Measurements from ENCODE around the gene STAC3. TPM values are rescaled to one million over a fixed set of nuclear protein-coding genes. Genes with fewer than 3 reads are reported as not detected.

Gene STAC3
- total RNA-seq, 2 experiments from 2014 or later = 0.71 to 1.4 TPM

DNA sequence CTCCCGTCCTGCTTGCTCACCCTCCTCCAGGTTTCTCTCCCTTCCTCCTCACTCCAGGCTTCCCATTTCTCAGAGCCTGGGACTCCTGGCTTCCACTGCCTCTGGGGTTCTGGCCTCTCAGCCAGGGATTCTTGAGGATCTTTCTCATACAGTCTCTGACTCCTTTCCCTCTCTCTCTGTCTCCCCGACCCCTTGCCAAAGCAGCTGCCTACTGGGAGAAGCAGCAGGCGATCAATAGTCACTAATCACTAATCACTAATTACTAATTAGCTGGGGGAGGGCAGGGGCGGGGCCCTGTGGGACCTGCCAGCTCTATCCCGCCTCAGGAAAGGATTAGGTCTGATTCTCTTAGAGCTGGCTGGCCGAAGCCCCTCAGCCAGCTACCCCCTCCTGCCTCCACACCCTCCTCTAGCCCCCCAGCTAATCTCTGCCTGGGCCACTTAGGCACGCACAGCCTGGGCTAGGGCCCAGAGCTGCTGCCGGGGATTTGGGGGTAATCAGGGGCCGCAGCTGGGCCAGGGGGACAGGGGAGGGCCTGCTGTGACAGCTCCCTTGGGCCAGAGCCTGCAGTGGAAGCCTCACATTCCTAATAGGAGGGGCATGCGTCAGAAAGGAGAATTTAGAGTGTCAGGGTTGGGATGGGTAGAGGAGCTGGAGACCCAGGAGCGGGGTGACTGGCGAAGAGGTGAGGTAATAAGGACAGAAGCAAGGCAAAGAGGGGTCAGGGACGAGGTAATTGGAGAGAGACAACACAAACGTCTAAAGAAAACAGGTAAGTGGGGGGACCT is 31.6 kb downstream of the STAC3 start:
- CTCF ChIA-PET = interaction anchor here (15.6 kb wide), 1 partner anchor 21 kb away, joined by 327 read pairs; a partner anchor contains a TSS

DNA sequence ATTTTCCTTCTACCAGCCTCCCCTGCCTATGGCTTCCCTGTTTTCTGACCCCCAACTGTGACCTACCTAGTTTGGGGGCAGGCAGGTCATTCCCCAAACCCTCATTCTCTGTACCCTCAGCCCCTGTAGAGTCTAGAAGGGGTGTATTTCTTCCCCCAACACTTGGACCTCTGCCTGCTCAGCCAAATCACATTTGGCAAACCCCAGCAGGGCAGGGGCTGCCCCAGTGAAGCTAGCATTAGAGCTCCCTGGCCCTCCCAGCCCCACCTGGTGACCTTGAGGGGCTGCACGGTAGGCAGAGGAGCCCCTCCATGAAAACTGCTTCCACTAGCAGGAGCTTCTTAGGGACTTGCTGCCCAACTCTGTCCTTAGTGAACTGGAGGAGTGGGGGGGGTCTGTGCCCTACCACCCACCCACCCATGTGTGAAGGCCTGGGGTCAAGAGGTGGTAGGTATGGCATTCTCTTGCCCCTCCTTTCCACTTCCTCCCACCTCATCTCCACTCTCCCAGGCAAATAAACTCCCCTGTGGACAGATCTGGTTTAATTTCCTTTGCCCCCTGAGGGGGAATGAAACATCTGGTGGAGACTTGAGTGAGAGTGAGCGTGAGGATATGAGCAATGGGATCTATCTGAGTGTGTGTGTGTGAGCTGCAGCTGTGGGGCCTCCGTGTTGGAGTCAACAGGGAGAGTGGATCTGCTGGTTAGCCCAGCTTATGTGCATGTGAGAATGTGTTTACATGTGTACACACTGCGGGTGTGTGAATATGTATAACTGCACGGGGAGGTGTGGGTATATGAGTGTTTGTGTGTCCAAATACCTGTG is 32.7 kb downstream of the STAC3 start:
- ChIA-PET POLR2A (interaction anchor here (0.8 kb wide), 1 partner anchor 20 kb away, joined by 3 read pairs; no protein-coding TSS in a partner anchor), CTCF (interaction anchor here (1.8 to 15.6 kb wide), 2 partner anchors 8 to 22 kb away, joined by 8 to 327 read pairs; a partner anchor contains a TSS)

More for the DNA sequence above, 31.6 kb downstream of the STAC3 start:
- POLR2A ChIA-PET = no interaction called here

DNA sequence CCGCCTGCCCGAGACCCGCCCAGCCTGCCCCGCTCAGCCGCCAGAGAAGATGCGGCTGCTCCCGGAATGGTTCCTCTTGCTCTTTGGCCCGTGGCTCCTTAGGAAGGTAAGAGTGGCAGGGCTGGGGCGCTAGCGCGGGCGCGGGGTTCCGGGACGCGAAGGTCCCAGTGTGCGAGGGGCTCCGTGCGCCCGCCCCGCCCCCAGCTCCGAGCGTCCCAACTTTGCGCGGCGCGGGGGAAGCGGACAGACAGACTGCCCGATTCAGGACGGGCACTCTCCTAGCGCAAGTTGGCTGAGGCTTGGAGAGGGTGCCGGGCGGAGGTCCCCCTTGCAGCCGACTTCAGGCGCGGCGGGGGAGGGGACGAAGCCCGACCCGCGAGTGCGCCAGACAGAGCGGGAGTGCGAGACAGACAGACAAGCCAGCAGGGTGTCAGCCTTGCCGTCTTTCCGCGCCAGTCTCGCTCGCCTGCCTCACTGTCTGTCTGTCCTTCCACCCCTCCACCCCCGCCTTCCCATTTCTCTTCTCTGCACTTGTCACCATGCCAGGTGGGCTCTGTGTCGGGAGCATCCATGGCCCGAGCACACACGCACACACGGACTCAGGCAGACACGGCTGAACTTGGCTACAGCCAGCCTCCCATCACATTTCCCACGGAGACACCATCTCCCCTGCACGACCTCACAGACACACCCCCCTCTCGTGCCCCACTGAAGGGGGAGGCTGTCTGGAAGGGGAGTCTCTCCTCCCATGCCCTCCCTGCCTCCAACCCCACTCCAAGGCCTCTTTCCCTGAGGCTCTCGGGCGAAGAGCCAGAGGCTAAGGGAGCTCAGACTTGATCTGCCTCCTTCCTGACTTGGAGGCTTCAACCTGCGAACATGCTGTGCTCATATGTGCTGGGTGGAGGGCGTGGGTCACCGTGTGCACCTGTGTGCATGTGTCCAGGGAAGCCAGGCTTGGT is 33.8 kb downstream of the STAC3 start:
- ChIA-PET POLR2A (interaction anchor here (0.6 to 1.2 kb wide), 3 partner anchors 10 to 22 kb away, joined by 3 to 4 read pairs (median 3); partner anchors contain the start of gene SHMT2), CTCF (interaction anchor here (1.8 to 15.6 kb wide), 2 partner anchors 9 to 23 kb away, joined by 8 to 327 read pairs; a partner anchor contains a TSS)

DNA sequence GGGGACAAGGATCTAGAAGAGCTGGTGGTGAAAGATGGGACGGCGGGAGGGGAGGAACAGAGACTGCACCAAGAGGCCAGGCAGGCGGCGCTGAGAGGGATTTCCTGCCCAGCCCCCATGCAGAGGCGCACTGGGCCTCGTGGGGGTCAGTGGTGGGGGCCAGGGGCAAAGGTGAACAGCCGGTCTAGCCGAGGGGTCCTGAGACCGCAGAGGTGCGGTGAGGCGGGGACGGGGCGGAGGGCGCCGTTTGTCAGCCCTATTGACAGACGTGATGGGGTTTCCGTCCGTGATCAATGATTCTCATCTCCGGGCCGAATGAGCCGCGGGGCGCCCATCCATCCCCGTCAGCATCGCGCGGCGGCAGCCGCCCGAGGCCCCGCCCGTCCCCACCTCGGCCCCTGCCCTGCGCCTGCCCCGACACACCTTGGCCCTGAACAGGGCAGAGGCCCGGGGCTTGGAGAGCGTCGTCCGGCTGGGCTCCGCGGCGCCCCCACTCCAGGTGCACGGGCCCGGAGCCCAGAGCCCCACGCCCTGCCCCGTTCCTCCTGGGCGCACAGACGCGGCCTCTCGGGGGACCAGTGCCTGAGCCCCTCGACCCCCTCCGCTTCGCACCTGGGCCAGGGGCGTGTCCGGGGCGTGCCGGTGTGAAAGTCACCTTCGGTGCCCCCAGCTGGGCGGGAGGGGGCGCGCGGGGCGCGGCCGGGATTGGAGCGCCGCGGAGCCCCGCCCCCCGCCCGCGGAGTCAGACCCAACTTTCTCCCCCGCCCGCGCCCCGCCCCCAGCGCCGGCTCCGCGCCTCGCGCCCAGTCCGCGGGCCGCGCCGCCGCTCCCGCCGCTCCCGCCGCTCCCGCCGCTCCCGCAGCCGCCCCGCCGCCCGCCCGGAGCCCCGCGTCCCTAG is 34.7 kb downstream of the STAC3 start, which contains the start of gene NXPH4:
TSS of gene NXPH4 (plus strand) at position 781 of the 898 bp plus-strand sequence. CDS start 176 bp downstream, outside the sequence.
- POLR2A ChIA-PET = interaction anchor here (0.6 to 1.2 kb wide), 3 partner anchors 11 to 13 kb away, joined by 3 to 5 read pairs (median 4); partner anchors contain the start of gene SHMT2
- CTCF ChIA-PET = interaction anchor here (0.8 to 15.6 kb wide), 4 partner anchors 8 to 24 kb away, joined by 4 to 327 read pairs (median 50); partner anchors contain the start of gene SHMT2

DNA sequence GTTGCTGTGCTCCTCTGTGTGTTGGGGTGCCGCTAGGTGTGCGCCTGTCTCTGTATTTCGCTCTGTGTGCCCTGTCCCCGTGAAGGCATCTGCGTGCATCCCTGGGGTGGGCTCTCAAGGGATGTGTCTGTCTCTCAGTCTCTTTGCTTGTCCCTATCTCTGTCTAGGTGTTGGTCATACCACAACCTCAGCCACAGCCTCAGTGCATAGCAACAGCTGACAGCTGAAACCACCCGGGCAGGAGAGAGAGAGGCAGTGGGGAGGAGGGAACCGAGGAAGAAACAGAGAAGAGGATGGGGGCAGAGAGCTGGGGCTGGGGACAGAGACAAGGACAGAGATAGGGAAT is 35.3 kb downstream of the STAC3 start:
- ChIA-PET POLR2A (interaction anchor here (1.0 to 1.2 kb wide), 2 partner anchors 11 to 14 kb away, joined by 4 to 5 read pairs; partner anchors contain the start of gene SHMT2), CTCF (interaction anchor here (0.8 to 15.6 kb wide), 4 partner anchors 9 to 122 kb away, joined by 3 to 327 read pairs (median 48); partner anchors contain the start of gene SHMT2)

DNA sequence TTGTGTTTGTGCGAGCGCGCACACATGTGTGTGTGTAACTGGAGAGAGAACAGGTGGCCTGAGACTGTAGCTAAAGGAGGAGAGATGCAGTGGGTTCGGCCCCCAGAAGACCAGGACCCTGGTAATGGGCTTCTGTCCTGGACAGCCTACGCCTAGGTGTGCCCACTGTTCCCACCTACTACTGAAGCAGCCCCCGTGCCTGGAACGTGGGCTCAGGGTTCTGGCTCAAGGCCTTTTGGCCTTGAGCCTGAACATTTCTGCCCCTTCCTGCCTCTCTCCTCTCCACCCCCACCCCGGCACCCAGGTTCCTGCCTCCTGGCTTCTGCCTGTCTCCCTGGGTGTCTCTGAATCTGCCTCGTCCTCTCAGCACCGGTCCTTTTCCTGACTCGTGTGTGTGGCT is 35.9 kb downstream of the STAC3 start:
- CTCF ChIA-PET = interaction anchor here (1.1 to 15.6 kb wide), 8 partner anchors 8 to 121 kb away, joined by 3 to 327 read pairs (median 18); partner anchors contain the start of genes SHMT2 and STAC3
- POLR2A ChIA-PET = interaction anchor here (1.0 to 1.7 kb wide), 3 partner anchors 14 to 28 kb away, joined by 5 to 12 read pairs (median 5); partner anchors contain the start of gene SHMT2

DNA sequence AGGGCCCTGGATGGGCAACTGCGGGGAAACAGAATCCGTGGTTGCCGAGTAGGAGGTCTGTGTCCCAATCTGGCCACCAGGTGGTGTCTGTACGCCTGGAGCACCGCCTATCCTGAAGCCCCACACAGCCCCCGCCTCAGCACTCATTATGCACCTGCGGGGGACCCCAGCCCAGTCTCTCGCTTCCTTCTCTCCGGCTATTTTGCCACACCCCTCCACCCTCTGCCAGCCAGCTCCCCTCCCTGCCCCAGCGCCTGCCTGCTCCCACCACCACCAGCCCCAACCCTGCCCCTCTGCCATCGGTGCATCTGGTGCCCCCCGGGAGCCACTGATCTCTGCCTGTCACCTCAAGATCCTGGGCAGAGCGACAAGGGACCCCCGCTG is 36.6 kb downstream of the STAC3 start:
- POLR2A ChIA-PET = interaction anchor here (1.2 to 1.9 kb wide), 4 partner anchors 11 to 29 kb away, joined by 5 to 16 read pairs (median 8); partner anchors contain the start of gene SHMT2
- CTCF ChIA-PET = interaction anchor here (0.7 to 15.6 kb wide), 19 partner anchors 9 to 303 kb away, joined by 3 to 327 read pairs (median 5); partner anchors contain the start of genes SHMT2 and STAC3

DNA sequence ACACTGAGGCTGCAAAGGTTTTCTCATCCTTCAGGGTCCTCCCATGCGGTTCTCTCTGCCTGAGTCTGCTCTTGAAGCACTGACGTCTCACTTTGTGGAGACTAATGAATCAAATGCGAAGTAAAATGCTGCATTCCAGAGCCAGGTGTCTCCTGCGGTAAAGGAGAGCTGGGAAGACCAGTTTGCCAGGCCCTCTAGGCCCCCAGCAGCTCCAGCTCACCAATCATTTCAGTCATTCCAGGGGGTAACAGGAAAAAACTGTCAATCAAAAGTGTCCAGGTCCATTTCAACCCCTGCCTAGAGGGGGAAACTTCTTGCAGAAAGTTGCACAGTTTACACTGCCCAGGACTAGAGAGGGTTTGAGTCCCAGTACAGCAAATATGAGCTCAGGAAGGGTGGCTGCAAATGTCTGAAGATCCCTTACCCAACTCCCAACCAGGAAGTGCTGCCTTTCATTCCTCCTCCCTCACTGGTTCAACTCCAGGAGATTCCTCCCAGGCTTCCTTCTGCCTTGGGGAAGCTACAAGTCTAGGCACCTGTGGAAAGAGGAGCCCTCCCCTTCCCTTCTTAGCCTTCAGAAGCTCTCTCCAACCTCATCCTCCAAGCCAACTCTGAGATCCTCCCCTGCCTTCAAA is 37.1 kb downstream of the STAC3 start:
- CTCF ChIA-PET = interaction anchor here (0.7 to 15.6 kb wide), 23 partner anchors 9 to 304 kb away, joined by 3 to 327 read pairs (median 4); partner anchors contain the start of genes SHMT2, STAC3 and STAT6
- POLR2A ChIA-PET = interaction anchor here (0.6 to 1.9 kb wide), 7 partner anchors 11 to 66 kb away, joined by 3 to 16 read pairs (median 5); partner anchors contain the start of gene SHMT2

DNA sequence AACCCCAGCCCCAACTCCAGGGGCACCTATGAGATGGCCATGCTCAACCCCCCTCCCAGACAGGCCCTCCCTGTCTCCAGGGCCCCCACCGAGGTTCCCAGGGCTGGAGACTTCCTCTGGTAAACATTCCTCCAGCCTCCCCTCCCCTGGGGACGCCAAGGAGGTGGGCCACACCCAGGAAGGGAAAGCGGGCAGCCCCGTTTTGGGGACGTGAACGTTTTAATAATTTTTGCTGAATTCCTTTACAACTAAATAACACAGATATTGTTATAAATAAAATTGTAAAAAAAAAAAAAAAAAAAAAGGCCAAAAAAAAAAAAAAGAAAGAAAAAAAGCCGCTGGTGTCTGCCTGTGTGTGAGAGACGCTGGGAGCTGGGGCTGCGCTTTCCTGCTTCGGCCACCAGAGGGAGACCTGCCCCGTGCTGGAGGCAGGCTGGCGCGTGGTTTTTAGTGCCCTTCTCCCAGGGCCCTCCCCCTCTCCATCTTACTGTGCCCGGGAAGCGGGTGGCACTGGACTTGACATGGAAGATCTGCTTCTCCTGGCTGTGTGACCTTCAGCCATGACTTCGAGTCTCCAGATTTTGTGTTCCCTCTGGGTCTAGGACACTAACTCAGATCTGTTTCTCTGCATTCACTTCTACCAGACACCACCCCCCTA is 37.8 kb downstream of the STAC3 start:
- ChIA-PET POLR2A (interaction anchor here (0.6 to 1.9 kb wide), 6 partner anchors 12 to 67 kb away, joined by 3 to 16 read pairs (median 5); partner anchors contain the start of gene SHMT2), CTCF (interaction anchor here (0.7 to 15.6 kb wide), 19 partner anchors 8 to 304 kb away, joined by 3 to 327 read pairs (median 5); partner anchors contain the start of genes SHMT2, STAC3 and STAT6)

DNA sequence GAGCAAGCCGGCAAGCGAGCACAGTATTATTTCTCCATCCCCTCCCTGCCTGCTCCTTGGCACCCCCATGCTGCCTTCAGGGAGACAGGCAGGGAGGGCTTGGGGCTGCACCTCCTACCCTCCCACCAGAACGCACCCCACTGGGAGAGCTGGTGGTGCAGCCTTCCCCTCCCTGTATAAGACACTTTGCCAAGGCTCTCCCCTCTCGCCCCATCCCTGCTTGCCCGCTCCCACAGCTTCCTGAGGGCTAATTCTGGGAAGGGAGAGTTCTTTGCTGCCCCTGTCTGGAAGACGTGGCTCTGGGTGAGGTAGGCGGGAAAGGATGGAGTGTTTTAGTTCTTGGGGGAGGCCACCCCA is 38.3 kb downstream of the STAC3 start:
- CTCF ChIA-PET = interaction anchor here (1.0 to 15.6 kb wide), 14 partner anchors 11 to 264 kb away, joined by 3 to 327 read pairs (median 5); partner anchors contain the start of genes SHMT2, STAC3 and STAT6
- POLR2A ChIA-PET = interaction anchor here (1.9 kb wide), 1 partner anchor 27 kb away, joined by 16 read pairs; no protein-coding TSS in a partner anchor

DNA sequence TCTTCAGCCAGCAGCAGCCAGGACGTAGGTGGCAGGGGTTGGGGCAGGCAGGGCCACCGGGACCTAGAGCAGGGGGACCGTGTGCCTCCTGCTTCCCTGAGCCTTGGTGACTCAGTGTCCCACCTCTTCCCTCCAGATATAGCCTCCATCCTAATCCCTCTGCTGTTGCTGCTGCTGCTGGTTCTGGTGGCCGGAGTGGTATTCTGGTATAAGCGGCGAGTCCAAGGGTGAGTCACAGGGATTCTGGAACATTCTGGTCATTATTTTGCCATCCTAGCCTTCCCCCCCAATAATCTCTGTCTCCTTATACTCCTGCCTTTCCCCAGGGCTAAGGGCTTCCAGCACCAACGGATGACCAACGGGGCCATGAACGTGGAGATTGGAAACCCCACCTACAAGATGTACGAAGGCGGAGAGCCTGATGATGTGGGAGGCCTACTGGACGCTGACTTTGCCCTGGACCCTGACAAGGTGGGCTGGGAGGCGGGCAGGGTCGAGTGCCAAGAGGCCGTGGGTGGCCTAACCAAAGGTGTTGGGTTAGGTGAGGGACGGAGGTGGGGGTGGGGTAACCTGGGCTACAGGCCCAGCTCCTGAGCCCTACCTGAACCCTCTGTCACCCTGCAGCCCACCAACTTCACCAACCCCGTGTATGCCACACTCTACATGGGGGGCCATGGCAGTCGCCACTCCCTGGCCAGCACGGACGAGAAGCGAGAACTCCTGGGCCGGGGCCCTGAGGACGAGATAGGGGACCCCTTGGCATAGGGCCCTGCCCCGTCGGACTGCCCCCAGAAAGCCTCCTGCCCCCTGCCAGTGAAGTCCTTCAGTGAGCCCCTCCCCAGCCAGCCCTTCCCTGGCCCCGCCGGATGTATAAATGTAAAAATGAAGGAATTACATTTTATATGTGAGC is 38.9 kb downstream of the STAC3 start:
- ChIA-PET CTCF (interaction anchor here (1.0 to 15.6 kb wide), 5 partner anchors 18 to 100 kb away, joined by 3 to 327 read pairs (median 4); partner anchors contain the start of genes SHMT2 and STAT6), POLR2A (no interaction called here)

DNA sequence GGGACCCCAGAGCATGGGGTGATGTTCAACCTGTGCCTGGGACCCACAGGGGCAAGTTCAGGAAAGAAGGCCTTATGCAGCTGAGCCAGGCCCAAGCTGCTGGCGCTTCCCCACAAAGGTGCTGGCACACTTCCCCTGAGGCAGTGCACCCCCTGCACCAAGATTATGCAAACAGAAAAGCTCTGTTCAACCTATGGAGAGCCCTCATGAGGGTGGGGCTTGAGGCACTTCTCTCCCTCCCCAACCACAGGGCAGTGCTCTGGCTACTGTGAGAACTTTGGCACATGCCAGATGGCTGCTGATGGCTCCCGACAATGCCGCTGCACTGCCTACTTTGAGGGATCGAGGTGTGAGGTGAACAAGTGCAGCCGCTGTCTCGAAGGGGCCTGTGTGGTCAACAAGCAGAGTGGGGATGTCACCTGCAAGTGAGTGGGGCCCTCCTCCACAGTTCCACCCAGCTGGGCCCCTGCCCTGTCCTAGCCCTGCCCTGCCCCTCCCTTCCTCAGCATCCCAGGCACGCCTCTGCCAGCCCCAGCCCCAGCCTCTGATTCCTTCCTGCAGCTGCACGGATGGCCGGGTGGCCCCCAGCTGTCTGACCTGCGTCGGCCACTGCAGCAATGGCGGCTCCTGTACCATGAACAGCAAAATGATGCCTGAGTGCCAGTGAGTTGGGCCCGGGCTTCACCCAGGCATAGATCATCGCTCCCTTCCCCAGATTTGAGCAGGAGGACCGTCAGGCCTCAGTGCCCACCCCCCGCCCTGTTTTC is 39.9 kb downstream of the STAC3 start:
- ChIA-PET POLR2A (interaction anchor here (0.5 kb wide), 1 partner anchor 53 kb away, joined by 4 read pairs; no protein-coding TSS in a partner anchor), CTCF (interaction anchor here (15.6 kb wide), 1 partner anchor 29 kb away, joined by 327 read pairs; a partner anchor contains a TSS)

DNA sequence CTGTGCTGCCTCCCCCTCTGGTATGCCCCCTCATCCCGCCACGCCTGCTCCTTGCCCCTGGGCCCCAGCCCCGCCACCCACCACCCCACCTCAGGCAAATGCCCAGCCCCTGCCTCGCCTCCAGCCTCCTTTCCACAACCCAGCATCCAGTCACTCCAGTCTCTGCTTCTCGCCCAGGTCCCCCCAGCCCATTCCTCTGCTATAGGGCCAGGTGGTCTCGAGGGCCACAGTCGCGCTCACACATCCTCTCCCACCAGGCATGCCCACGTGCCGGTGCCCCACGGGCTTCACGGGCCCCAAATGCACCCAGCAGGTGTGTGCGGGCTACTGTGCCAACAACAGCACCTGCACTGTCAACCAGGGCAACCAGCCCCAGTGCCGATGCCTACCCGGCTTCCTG is 40.5 kb downstream of the STAC3 start:
- CTCF ChIA-PET = interaction anchor here (15.6 kb wide), 1 partner anchor 30 kb away, joined by 327 read pairs; a partner anchor contains a TSS
- POLR2A ChIA-PET = no interaction called here

DNA sequence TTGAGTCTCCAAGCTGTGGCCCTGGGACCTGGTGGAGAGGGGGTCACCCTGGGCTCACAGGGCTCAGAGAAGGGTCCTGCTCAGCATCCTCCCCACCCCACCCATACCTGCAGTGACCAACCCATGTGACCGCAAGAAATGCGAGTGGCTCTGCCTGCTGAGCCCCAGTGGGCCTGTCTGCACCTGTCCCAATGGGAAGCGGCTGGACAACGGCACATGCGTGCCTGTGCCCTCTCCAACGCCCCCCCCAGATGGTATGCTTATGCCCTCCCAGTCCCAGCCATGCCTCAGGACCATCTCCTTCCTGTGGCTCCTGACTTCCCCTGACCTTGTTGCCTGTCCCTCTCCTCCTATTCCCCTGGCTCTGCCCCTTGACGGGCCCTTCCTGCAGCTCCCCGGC is 41.1 kb downstream of the STAC3 start:
- ChIA-PET POLR2A (no interaction called here), CTCF (interaction anchor here (15.6 kb wide), 1 partner anchor 30 kb away, joined by 327 read pairs; a partner anchor contains a TSS)

All from activated CD8-positive, alpha-beta memory T cell treated with anti-CD3 and anti-CD28 coated beads for 36 hours (primary cell).